SIG-M5 treated with dmso at 0.1 percent for 504 hours (cell line): Measurements from ENCODE around the gene OVCA2.

Experiments used
- DNase-seq: peaks from one replicate; lab custom pipeline; 2025; ENCODE audit not compliant: unreplicated experiment; lab: John Stamatoyannopoulos, UW

Gene OVCA2

GRCh38 chr17:2082003-2082781, 40.4 kb downstream of the OVCA2 start:
- DNase-seq: no peak

GRCh38 chr17:2083613-2084035, 41.8 kb downstream of the OVCA2 start:
- DNase-seq: peak; percentile 87

GRCh38 chr17:2084036-2084765, 42.4 kb downstream of the OVCA2 start:
- no peak for DNase-seq

GRCh38 chr17:2084766-2085647, 43.2 kb downstream of the OVCA2 start:
- no peak for DNase-seq

- no peak for DNase-seq
These were observed 43.8 kb downstream of the OVCA2 start for GRCh38 chr17:2085648-2085949.

GRCh38 chr17:2086306-2086705, 44.5 kb downstream of the OVCA2 start:
- DNase-seq: no peak

GRCh38 chr17:2087597-2088211, 45.9 kb downstream of the OVCA2 start:
- DNase-seq: peak; percentile 95

GRCh38 chr17:2089021-2089422, 47.2 kb downstream of the OVCA2 start:
- no peak for DNase-seq

- DNase-seq: no peak
These were observed 48.4 kb downstream of the OVCA2 start for GRCh38 chr17:2090210-2090641.

GRCh38 chr17:2090804-2091534, 49.1 kb downstream of the OVCA2 start:
- DNase-seq: no peak

GRCh38 chr17:2092253-2092652, 50.4 kb downstream of the OVCA2 start:
- no peak for DNase-seq
